ENCODE data around the gene BHMT. TPM values are rescaled to one million over a fixed set of nuclear protein-coding genes. Genes with fewer than 3 reads are reported as not detected.

Gene BHMT
- polyA plus RNA-seq, 3 donors: 0.24 TPM; not detected in 2

DNA sequence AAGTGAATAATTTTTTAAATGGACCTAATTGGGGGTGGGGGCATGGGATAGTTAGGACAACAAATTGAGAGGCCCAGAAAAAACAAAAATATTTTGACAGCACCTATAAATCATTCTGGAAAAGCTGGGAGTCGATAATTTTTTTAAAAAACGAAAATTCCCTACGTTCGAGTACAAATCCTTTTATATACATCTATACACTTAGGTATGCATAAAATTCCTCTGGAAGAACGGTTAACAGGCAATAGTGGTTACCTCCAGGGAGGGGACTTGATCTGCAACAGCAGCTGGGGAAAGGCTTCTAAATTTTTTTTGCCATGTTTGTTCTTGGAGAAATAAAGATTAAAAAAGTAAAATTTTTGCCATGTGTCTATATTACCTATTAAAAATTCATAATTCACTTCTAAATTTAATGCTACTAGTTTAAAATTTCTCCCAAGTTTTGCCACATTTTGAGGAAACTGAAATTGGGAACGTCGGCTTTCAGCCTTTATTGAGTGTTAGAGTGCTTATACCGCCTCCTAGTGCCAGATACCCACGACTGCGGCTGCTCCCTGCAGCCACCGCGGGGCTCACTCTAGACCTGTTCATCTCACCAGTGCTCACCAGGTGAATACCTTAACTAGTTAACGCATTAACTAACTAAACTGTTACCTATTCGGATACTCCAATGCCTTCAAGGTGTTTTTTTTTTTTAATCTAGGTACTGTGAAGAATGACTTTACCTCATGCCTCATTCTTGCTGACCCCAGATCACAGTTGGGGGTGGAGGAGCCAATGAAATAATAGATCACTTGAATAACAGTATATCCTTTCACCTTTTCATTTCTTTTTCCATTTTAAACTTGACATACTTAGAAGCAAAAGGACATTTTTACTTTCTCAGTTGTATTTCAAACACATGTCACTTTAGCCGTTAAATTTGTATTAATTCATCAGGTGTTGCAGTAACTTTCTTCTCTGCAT lies 1.8 kb upstream of the BHMT start:
- no peak overlapping the region for H3K27ac ChIP-seq (ENCODE audit: low read depth, low read length)
- 48 to 66% (median 49%) methylated on average over 15 of the region's 15 CpGs for WGBS, 3 donors

DNA sequence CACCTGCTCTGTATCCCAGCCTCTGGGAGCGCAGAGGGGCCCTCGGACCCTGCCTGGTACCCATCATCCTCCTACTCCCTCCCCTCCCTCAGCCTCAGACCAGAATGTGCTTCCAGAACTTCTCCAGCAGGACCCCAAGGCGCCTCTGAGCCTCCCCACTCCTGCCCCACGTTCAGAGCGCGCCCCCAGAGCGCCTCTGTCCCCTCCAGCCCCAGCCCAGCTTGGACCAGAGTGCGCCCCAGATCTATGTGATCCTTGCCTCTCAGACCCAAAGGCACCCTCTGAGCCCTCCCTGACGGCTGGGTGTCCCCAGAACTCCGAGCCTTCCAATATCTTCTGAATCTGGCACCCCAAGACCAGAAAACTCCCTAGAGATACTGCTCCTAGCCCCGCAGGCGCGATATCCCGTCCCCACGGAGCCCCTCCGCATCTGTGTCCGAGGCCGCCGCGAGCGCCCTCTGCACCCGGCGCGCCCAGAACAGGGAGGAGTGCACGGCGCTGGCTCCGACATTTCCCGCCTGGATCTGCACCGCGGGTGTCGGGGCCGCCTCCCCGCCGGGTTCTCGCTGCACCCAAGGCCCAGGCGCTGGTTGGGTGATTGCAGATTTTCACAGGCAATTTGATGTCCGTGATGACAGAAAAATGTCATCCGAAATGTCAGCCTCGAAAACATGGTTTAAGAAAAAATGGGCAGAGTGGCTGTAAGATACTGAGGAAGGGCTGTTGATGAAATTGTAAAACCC lies 522 bp downstream of the BHMT start:
- WGBS, 3 donors: 8 to 17% (median 10%) methylated on average over 36 to 39 of the region's 39 CpGs

DNA sequence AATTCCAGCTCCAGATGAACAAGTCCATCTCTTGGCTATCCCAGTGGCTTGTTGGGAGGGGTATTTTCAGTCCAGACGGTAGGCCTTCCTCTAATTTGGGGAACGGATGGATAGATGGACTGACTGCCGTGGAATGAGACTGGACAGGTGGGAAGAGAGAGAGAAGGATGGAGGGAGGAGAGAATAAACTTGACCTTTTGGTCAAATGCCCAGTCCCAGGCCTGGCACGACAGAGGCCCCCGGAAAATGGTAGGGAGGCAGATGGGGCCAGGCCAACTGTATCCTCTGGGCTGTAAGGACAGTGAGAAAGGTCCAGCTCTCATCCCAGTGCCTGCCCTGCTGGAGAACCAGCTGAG lies 1.1 kb downstream of the BHMT start:
- H3K27ac ChIP-seq (ENCODE audit: low read depth, low read length): no peak overlapping the region
- 81 to 86% (median 86%) methylated on average over 5 of the region's 5 CpGs for WGBS, 3 donors

More for the DNA sequence above, 522 bp downstream of the BHMT start:
- no peak overlapping the region for H3K27ac ChIP-seq (ENCODE audit: low read depth, low read length)

DNA sequence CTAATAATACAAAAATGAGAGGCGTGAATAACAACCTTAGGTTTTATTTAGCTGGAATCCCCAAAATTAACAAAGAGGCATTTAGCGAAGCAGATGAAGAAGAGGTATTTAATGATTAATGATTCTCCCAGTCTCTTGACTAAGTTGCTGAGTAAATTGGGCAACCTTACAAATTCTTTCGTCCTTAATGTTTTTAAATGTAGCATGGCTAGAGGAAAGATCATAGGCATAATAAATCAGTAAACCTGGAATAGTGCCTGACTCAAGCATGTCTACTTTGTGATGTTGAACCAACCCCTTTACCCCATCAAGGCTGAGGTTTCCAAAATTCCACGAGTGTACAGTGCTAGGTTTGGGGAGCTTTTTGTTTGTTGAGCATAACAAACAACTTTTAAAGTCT lies 7.9 kb downstream of the BHMT start:
- H3K27ac ChIP-seq (ENCODE audit: low read depth, low read length): no peak overlapping the region
- WGBS, 3 donors: 71 to 89% (median 76%) methylated on average over 4 of the region's 4 CpGs

DNA sequence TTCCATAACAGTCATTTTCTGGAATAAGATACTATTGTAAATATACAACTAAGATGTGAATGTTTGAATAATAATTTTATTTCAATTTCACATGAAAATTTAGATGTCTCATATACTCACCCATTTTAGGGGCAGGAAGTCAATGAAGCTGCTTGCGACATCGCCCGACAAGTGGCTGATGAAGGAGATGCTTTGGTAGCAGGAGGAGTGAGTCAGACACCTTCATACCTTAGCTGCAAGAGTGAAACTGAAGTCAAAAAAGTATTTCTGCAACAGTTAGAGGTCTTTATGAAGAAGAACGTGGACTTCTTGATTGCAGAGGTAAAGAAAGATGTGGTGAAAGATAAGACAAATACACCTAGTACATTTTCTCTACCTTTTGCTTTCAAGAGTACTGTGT lies 8.6 kb downstream of the BHMT start:
- WGBS, 3 donors: 78 to 95% (median 85%) methylated on average over 4 of the region's 4 CpGs

DNA sequence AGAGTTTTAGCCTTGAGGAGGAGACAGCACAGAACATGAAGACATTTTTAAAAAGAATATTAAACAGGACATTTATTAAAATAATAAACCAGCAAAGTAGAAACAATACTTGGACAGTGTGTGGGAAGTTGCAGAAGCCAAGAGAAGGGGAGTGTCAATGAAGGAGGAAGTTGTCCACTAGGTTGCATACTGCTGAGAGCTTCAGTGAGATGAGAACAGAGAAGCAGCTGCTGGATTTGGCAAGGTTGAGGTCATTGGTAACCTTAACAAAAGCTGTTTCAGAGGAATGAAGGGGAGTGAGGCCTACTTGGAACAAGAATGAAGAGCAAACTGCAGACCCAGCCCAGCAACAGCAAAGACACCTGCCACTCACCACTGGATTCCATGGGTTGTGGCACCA lies 11.4 kb downstream of the BHMT start:
- no peak overlapping the region for H3K27ac ChIP-seq (ENCODE audit: low read depth, low read length)

More for the DNA sequence above, 8.6 kb downstream of the BHMT start:
- no peak overlapping the region for H3K27ac ChIP-seq (ENCODE audit: low read depth, low read length)

DNA sequence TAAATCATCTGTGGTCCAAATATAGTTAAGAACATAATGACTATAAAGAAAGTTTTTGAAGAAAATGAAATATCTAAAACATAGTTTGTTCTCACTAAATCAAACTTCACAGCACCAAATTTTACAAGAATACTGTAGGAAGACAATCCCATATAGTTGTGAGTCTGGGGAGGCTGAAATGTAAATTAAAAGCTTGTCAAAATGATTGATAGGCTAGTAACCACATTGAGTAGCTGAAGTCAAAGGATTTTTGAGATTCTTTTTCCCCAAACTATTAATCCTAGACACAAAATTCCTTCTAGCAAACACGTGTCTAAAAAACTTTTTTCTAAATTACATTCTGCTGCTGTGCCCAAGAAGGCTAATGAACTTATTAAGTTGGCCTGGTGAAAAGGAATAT lies 13.0 kb downstream of the BHMT start:
- 67 to 80% (median 72%) methylated on average over 1 of the region's 1 CpG for WGBS, 3 donors
- no peak overlapping the region for H3K27ac ChIP-seq (ENCODE audit: low read depth, low read length)

DNA sequence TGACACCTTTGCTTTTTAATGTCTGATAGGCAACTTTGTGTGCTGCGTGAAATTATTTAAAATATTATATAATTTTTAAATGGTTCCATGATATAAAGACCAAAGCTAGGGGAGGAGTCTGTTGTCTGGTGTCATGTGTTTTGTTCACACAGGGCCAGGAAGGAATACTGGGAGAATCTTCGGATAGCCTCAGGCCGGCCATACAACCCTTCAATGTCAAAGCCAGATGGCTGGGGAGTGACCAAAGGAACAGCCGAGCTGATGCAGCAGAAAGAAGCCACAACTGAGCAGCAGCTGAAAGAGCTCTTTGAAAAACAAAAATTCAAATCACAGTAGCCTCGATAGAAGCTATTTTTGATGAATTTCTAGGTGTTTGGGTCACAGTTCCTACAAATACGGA lies 19.2 kb downstream of the BHMT start:
- 75 to 77% (median 77%) methylated on average over 6 of the region's 6 CpGs for WGBS, 3 donors
- H3K27ac ChIP-seq (ENCODE audit: low read depth, low read length): no peak overlapping the region

DNA sequence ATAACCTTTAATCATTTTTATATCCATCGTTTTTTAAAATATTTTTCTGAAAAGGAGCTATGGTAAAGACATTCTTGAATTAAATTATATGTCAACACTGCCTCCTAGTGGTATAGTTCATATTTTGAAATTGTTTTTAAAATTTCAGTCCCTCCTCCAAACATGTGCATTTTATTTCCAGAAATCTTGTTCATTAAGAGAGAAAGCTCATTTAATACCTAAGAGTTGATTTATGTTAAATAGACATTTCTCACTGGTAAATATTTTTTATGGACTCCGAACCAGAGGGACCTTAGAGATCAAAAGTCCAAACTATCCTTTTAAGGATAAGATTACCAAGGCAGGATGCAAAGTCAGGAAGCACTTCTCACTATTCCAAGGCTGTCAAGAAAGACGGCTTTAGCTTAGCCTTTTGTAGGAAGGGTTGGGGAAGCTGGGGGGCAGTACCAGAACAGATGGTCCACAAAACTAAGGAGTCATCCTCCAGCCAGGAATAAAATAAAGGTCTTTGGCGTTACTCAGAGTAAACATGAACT lies 21.6 kb downstream of the BHMT start:
- no peak overlapping the region for H3K27ac ChIP-seq (ENCODE audit: low read depth, low read length)
- WGBS, 3 donors: 4 to 7% (median 5%) methylated on average over 4 of the region's 4 CpGs

DNA sequence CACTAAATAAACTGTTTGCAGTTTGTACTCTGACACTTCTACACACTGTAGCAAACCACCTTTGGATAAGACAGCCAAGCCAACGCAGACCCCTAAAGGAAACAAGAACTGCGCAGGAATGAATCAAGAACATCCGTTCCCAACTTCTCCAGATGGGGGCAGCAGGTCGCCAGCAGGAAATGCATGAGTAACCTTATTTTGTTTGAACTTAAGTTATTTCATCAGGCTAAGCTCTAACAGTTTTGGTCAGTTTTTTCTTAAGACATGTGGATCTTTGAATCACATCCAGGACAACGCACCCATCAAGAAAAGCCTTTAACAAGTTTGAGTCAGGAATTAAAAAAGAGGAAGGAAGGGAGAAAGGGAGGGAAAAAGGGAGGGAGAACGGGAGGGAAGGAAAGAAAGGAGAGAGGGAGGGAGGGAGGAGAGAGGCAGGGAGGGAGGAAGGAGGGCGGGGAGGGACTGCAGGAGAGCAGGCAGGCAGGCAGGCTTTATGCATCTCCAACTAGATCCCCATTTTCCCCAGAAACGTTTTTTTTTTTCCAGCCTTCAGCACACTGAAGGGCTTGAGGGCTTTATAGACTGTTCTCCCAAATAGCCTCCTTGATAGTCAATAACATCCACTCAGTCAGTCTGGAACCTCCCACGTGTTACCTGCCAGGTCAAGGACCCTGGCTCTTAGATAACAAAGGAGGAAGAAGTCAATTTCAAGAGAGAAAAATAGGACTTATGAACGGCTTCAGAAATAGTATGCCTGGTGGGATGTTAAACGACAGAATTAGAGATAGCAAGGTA lies 22.2 kb downstream of the BHMT start:
- H3K27ac ChIP-seq (ENCODE audit: low read depth, low read length): no peak overlapping the region
- WGBS, 3 donors: 1 to 4% (median 3%) methylated on average over 11 of the region's 11 CpGs

DNA sequence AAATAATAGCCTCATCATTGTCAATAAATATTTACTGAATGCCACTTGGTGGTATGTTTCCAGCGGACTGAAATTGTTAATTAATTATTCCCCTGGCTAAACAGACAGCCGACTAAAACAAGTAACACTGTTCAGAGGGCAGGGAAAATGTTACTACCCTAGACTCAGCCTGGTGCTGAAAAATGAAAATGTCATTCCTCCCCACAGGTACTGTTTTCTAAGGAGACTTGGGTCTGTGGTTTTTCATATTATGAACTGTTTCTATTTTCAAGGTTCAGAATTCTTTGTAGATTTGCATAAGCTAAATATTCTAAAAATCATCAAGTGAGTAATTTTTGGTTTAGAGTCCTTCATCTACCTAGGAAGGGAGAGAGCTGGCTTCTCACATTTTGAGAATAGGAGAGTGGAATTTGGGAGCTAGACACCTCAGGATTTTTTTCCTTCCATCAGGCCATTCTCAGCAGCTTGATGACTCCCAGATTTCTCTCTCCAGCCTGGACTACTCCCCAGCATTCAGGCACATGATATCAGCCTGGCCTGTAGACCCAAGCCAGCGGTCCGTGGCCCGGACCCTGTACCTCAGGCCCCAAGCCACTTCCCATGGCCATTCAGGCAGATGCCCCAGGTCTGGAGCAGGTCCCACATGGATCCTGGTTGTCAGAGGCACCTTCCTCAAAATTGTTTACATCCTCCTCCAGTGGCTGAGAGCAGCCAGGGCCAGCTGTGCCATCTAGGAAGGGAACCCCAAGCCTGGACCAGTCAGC lies 24.4 kb downstream of the BHMT start:
- WGBS, 3 donors: 70 to 92% (median 91%) methylated on average over 5 of the region's 5 CpGs
- no peak overlapping the region for H3K27ac ChIP-seq (ENCODE audit: low read depth, low read length)

DNA sequence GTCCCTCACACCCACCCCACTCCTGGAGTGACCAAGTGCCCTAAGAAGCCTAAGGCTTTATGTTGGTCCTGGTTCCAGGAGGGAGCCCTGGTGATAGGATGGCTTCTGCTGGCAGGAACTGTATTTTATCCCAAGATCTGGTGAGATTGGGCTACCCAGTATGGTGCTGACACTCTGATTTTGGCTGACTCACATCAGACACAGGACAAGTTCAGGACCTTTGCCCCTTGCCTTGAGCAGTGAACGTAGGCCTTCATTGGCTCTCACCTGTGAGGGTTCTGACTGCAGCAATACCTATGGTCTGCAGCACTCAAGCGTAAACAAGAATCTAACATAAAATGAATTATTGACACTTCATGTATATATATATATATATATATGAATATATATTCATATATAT lies 25.0 kb downstream of the BHMT start:
- H3K27ac ChIP-seq (ENCODE audit: low read depth, low read length): no peak overlapping the region
- WGBS, 3 donors: 74 to 98% (median 92%) methylated on average over 2 of the region's 2 CpGs

DNA sequence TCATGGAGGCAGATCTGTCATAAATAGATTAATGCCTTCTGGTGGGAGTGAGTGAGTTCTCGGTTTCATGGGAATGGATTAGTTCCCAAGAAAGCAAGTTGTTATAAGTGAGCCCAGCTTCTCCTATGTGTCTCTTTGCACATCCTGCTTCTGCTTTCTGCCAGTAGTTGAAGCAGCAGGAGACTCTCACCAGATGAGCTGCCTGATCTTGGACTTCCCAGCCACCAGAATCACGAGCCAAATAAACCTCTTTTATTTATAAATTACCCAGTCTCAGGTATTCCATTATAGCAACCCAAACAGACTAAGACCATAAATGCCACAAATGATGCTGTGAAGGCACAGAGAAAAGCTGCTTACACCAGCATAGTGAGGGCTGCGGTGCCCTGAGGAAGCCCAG lies 28.9 kb downstream of the BHMT start:
- no peak overlapping the region for H3K27ac ChIP-seq (ENCODE audit: low read depth, low read length)
- WGBS, 3 donors: 73 to 87% (median 85%) methylated on average over 3 of the region's 3 CpGs

DNA sequence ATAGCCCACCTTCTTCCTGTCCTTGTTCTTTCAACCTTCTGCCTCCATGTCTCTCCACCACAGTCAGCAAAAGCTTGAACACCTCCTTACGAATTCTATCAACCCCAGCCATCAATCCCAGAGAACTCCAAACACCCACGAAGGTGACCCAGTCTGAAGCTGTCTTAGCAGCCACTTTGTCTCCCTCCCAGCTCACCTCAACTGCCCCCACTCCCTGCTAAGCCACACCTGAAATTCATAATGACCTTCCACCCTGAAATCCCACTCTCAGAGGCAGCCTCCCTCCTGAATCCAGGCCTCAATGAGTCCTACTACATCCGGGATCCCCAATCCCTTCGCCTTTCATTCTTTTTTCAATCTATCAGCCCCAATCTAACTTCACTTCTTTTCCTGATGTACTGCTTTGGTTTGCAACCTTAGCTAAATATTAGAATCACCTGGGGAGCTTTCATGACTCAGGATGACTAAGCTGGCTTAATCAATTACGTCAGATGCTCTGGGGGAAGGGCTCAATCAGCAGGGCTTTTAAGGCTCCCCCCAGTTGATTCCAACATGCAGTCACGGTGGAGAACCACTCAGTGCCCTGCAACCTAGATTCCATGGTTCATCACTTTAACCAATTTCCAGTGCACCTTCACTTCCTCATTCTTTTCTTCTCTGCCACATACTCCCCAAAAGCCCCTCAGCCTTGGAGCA lies 32.2 kb downstream of the BHMT start:
- WGBS, 3 donors: 74 to 85% (median 85%) methylated on average over 6 of the region's 6 CpGs
- H3K27ac ChIP-seq (ENCODE audit: low read depth, low read length): no peak overlapping the region

DNA sequence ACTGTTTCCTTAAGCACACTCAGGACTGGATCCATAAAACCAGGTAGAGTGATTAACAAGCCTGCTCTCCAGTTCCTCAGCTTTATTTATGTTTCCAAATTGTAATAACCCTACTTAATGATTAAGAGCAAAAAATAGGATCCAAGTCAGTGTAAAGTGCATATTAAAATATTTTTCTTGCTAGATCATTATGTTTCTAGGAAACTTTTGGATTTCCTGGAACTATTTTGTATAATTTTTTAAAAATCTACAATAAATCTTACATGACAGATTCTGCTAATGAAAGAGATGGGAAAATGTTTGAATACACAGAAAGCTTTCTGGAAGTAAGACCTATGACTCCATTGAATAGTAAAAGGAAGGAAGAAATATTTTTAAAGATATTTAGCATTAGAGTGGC lies 35.5 kb downstream of the BHMT start:
- no peak overlapping the region for H3K27ac ChIP-seq (ENCODE audit: low read depth, low read length)

DNA sequence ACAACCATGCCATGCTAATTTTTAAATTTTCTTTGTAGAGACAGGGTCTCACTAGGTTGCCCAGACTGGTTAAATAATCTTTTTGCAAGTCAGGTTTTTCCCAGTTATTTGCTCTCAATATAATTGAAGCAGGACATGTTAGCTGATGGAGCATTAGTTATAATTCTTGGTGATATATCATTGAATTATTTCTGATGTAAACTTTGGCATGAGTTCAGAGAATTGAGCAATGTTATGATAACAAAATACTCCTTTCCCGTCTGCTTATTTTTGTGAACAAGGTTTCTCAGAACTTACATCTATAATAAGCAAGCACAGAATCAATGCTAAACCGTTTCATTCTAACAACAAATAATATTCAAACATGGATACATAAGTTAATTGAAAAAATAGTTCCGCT lies 37.8 kb downstream of the BHMT start:
- H3K27ac ChIP-seq (ENCODE audit: low read depth, low read length): no peak overlapping the region
- WGBS, 3 donors: 51 to 81% (median 73%) methylated on average over 3 of the region's 3 CpGs

DNA sequence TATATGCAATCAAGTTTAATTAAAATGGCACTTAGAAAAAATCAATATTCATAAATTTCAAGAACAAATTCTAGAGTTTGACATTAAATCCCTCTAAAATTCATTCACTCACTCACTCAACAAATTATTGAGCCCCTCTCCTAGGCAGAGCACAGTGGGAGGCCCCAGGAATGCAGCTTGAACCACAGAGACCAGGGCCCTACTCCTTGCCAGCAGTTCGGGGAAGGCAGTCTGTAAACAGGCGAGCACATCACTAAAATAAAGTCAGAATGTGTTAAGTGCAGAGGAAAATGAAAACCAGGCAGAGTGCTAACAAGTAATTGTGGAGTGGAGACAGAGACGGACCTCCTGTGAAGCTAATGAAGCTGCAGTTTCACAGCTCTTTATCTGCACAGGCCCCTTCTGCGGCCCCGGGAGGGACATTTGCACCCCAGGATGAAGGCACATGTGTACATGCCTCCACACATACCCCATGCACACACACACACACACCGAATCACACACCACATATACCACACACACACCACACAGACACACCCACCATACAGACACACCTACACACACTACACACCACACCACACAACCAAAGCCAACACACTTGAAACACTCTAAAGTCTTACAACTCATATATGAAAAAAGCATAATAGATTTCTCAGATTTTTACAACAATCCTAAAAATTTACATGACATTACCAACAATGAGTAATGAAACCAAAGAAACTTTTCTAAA lies 40.5 kb downstream of the BHMT start:
- 81 to 87% (median 82%) methylated on average over 6 of the region's 6 CpGs for WGBS, 3 donors
- no peak overlapping the region for H3K27ac ChIP-seq (ENCODE audit: low read depth, low read length)

All from adipose tissue (tissue), 3 donors.